HFF-Myc (cell line): ENCODE results near the gene CABCOCO1.

Experiments
- DNase-seq: peaks from one replicate; pipeline ENCODE4 v3.0.0-alpha.2; 2011; ENCODE audit warnings: low read depth; ENCODE audit errors: extremely low read depth
- H3K4me3 ChIP-seq: replicated peaks from 2 replicates; pipeline ENCODE4 v1.5.1; 2011; ENCODE audit warnings: low read depth, mild to moderate bottlenecking, control low read depth, low read length
- TF ChIP-seq, protein P1 (sequence below): IDR thresholded peaks from 2 replicates; pipeline ENCODE4 v1.5.1; 2012; ENCODE audit warnings: mild to moderate bottlenecking, low read depth, low read length, control low read depth; ENCODE audit errors: missing control alignments

Gene CABCOCO1

DNA sequence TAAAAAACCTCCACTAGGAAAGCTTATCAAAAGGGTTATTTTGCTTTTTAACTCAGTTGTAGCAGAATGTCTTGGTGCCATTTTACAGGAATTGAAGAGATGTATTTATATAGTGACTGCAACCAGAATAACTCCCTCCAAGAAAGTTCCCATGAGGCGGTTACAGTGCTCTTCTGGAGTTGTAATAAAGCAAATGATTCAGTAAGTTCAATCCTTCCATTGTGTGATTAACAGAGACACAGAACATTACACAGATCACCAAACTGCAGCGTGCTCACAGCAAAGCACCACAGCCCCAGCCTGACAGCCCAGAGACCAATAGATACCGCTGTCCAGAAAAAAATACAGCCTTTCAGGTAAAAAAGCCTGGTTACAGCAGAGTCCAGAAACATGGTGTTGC lies 21.9 kb upstream of the CABCOCO1 start:
- TF ChIP-seq, protein P1, sequence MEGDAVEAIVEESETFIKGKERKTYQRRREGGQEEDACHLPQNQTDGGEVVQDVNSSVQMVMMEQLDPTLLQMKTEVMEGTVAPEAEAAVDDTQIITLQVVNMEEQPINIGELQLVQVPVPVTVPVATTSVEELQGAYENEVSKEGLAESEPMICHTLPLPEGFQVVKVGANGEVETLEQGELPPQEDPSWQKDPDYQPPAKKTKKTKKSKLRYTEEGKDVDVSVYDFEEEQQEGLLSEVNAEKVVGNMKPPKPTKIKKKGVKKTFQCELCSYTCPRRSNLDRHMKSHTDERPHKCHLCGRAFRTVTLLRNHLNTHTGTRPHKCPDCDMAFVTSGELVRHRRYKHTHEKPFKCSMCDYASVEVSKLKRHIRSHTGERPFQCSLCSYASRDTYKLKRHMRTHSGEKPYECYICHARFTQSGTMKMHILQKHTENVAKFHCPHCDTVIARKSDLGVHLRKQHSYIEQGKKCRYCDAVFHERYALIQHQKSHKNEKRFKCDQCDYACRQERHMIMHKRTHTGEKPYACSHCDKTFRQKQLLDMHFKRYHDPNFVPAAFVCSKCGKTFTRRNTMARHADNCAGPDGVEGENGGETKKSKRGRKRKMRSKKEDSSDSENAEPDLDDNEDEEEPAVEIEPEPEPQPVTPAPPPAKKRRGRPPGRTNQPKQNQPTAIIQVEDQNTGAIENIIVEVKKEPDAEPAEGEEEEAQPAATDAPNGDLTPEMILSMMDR: no peak
- no peak overlapping the region for H3K4me3 ChIP-seq
- DNase-seq: no peak

DNA sequence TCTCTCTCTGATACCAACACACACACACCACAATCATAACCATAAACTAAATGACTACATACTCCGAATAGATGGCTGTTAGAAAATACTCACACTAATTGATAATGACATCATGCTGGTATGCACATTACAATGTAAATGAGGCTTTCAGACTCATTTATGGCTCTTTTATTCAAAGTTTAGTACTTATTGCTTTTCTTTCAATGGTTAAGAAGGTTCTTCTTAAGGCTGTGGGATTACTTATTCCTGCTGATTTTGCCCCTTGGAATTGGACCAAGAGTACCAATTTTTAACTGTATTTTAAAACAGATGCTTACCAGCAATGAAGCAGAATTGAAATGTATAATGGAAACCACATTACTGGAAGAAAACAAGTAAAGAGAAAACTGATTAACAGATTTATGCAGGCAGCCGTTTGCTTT lies 20.6 kb upstream of the CABCOCO1 start:
- TF ChIP-seq, protein P1: no peak
- H3K4me3 ChIP-seq: no peak overlapping the region
- no peak for DNase-seq

DNA sequence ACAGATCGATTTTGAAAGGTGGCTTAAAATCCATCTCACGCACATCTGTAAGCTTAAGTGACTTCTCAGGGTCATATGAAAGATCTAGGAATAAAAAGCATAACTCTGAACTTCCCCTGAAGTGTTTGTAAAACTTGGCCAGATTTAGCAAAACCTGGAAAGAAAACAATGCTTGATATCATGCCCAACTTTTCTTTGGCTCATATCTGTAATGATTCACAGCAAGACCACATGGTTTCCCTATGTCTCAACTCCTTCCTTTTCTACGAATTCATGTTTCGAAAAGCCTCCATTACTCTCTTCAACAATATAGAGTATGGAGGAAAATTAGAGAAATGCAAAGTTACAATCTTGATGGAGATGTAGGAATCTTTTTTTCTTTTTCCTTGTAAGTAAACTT lies 20.1 kb upstream of the CABCOCO1 start:
- TF ChIP-seq, protein P1: no peak
- H3K4me3 ChIP-seq: no peak overlapping the region

DNA sequence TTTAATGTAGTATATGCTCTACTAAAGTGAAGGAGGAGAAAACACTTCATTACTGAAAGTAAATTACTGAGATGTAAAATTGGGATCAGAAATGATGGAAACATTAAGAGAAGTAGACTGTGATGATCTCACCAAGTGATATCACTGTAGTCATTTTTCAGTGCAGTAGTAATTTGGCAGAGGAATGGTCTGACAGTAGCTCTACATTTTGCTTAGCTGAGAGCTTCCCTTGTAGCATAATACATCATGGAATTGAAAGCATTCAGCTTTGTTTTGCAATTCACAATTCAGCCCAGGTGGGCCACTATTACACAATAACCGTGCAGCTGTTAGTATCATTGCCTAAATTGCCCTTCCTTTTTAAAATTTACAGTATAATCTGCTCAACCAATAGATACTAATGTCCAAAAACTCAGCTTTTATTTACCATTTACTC lies 19.4 kb upstream of the CABCOCO1 start:
- no peak for DNase-seq
- H3K4me3 ChIP-seq: no peak overlapping the region
- TF ChIP-seq, protein P1: no peak

More for the DNA sequence above, 20.1 kb upstream of the CABCOCO1 start:
- peak; percentile 78 for DNase-seq

DNA sequence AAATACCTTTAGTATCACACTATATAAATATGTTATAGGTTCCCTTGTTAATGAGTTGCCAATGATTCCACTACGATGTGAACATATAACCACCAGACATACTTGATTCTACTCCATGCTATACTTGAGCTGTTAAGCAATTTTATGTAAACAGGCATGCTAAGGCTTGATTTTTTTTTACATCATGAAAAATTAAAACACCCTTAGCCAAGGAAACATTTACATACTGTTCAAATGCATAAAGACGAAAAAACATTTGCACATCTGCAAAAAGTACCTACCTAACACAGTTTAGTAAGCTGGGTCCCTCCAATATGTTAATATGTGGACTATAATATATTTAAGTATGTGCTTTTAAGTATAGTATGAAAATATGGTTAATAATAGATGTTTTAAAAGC lies 9.0 kb upstream of the CABCOCO1 start:
- TF ChIP-seq, protein P1: no peak
- no peak overlapping the region for H3K4me3 ChIP-seq
- DNase-seq: no peak

DNA sequence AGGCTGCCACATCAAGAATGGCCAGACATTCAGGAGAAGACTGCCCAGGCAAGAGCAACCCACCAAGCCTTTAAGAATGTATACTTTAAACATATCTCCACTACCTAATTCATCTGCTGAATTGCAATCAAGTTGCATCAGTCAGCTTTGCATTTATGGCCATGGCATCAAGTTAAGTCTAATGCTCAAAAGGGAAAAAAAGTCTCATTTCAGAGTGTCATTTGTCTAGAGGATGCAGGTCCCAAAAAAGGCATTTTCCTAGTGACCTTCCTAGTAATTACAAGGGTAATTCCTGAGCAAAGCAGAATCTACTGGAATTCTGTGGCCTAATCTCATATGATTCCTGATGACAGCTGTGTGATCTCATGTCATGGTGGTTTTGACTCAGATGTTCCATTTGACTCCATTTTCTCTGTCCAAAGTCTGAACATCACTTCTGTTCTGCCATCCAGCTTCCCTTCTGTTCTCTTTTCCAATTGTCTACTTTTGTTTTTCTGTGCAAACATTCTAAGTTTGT lies 7.3 kb upstream of the CABCOCO1 start:
- TF ChIP-seq, protein P1: no peak
- no peak overlapping the region for H3K4me3 ChIP-seq
- no peak for DNase-seq

DNA sequence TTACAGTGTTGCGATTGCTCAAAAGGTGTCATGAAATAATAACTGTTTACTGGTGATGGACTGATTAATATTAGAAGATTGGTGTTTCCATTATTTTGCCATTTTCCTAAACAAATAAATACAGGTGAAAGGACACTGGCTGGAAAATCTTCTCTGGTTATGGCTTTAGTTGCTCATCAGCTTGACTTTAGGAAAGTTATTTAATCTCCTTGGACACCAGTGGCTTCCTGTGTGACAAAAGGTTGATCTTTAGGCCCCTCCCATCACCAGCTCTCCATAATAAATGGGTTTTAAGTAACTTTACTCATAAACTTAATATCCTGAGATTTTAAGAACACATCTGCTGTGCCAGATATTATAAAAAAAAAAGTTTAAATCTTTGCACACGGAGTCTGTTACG lies 737 bp downstream of the CABCOCO1 start:
- no peak for DNase-seq
- TF ChIP-seq, protein P1: no peak
- peak overlapping the region; percentile 55 for H3K4me3 ChIP-seq
